ENCODE measurements around the gene COX6B2.
A peak's percentile ranks its signal among the peaks of the same experiment; 100 is the strongest.

COX6B2 gene

DNA sequence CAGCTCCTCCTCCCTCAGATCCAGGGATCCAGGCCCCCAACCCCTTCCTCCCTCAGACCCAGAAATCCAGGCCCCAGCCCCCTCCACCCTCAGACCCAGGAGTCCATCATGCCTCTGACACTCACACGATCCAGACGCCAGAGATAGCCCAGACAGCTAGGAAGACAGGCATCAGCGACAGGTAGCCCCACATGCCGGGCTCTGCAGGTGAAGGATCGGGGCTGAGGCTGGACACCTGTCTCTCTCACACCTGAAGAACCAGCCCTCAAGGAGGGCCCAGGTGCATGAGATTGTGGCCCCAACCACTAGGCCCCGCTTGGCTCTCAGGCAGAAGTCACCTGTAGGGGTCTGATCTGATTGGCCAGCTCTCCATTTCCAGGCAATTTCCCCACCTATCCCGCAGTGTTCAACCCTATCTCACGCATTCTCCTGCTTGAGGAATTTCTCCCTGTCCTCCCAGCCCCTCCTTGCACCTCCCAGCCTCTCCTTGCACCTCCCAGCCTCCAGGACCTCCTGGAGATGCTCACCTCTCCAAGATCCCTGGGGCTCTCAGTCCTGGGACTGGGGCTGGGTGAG lies 33.6 kb downstream of the COX6B2 start:
- H3K27me3 Mint-ChIP-seq = peaks cover 52% of the 10 kb centered on the region
- no peaks in the 10 kb centered on the region for H3K36me3 Mint-ChIP-seq
- H3K27ac Mint-ChIP-seq = no peak overlapping the region
- H3K4me1 Mint-ChIP-seq = peaks cover 5% of the 10 kb centered on the region
- H3K4me3 Mint-ChIP-seq = no peak overlapping the region
- no peaks in the 10 kb centered on the region for H3K9me3 Mint-ChIP-seq
- ATAC-seq = no peak

DNA sequence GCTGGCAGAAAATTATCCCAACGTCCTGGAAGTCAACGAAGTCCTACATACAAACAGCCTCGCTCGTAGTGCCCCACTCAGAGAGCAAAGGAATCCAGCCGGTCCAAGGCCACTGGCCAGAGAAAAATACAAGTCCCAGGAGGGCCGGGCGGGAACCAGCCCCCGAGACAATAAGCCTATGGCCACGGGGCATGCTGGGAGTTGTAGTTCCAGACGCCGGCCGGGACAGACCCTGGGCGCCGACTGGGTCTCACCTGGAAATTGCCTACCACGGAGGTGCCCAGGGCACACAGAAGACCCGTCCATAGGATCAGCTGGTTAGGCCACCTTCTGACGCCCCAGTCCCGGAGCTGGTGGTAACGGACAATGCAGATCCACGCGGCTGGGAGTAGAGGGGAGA lies 34.7 kb downstream of the COX6B2 start:
- no peak overlapping the region for H3K4me3 Mint-ChIP-seq

DNA sequence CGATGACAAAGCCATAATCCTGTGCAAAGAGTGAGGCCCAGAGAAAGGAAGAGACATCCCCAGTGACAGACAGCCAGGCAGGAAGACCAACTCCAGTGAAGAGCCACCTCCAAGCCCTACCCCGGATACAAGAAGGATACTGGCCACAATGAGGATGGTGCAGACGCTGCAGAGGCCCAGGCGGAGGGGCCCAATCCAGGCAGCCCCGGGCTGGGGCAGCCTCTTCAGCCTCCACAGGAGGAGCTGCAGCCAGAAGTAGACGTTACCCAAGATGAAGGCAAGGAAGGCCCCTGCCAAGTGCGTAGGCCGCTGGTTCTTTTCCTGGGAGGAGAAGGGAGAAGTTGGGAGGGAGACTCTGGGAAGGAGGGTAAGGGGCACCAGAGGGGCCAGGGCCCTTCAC lies 37.9 kb downstream of the COX6B2 start:
- H3K4me1 Mint-ChIP-seq = no peaks in the 10 kb centered on the region
- peaks cover 32% of the 10 kb centered on the region for H3K27me3 Mint-ChIP-seq
- no peaks in the 10 kb centered on the region for H3K9me3 Mint-ChIP-seq
- H3K27ac Mint-ChIP-seq = no peak overlapping the region
- H3K4me3 Mint-ChIP-seq = no peak overlapping the region
- no peak for ATAC-seq
- H3K36me3 Mint-ChIP-seq = no peaks in the 10 kb centered on the region

More for the DNA sequence above, 34.7 kb downstream of the COX6B2 start:
- H3K27ac Mint-ChIP-seq = no peak overlapping the region
- no peaks in the 10 kb centered on the region for H3K36me3 Mint-ChIP-seq
- no peaks in the 10 kb centered on the region for H3K9me3 Mint-ChIP-seq
- peaks cover under 1% of the 10 kb centered on the region for H3K4me1 Mint-ChIP-seq
- ATAC-seq = no peak
- H3K27me3 Mint-ChIP-seq = peaks cover 43% of the 10 kb centered on the region

DNA sequence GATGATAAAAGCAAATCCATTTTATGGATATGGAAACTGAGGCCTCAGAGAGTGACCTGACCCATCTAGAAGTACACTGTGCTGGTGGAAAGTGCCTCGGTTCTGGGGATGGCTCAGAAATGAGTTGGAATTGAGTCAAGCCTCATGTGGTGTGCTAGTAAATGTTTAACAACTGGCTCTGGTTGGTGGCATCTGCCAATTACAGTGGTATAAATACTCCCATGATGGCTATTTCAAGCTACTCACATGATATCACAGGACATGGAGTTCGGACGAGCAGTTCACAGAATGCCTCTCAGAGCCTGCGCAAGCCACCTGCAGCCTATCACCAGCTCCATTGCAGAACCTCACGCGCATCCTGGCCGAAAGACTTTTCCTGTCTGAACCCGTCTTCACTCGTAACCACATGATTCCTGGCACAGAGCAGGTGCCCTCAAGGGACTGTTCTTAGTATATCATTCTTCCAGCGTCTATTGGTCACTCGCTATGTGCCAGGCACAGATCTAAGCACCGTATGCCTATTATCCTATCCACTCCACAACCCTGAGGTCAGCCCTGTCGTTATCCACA lies 38.5 kb downstream of the COX6B2 start:
- no peak overlapping the region for H3K4me3 Mint-ChIP-seq
- no peaks in the 10 kb centered on the region for H3K36me3 Mint-ChIP-seq
- no peak for ATAC-seq
- H3K9me3 Mint-ChIP-seq = no peaks in the 10 kb centered on the region
- no peak overlapping the region for H3K27ac Mint-ChIP-seq
- peaks cover 26% of the 10 kb centered on the region for H3K27me3 Mint-ChIP-seq
- H3K4me1 Mint-ChIP-seq = no peaks in the 10 kb centered on the region

DNA sequence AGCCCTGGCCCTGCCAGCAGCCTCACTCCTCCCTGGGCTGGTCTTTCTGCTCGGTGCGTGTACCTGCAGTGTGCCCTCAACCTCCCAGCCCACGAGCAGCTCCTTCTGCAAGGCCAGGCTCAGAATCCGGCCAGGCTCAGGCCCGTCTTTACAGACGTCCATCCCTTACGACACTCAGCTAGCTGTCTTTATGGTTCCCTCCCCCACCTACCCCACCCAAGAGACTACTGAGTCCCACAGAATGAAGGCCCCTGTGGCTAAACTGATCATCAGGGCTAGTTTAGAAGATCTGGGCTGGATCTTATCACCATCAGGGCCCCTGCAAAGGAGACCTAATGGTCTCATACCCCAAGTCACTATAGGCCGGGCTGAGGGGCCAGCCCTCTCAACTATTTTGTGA lies 40.1 kb downstream of the COX6B2 start:
- Mint-ChIP-seq H3K4me1 (no peaks in the 10 kb centered on the region), H3K27ac (no peak overlapping the region), H3K9me3 (no peaks in the 10 kb centered on the region), H3K36me3 (no peaks in the 10 kb centered on the region), H3K4me3 (no peak overlapping the region), H3K27me3 (peaks cover 10% of the 10 kb centered on the region)
- no peak for ATAC-seq

DNA sequence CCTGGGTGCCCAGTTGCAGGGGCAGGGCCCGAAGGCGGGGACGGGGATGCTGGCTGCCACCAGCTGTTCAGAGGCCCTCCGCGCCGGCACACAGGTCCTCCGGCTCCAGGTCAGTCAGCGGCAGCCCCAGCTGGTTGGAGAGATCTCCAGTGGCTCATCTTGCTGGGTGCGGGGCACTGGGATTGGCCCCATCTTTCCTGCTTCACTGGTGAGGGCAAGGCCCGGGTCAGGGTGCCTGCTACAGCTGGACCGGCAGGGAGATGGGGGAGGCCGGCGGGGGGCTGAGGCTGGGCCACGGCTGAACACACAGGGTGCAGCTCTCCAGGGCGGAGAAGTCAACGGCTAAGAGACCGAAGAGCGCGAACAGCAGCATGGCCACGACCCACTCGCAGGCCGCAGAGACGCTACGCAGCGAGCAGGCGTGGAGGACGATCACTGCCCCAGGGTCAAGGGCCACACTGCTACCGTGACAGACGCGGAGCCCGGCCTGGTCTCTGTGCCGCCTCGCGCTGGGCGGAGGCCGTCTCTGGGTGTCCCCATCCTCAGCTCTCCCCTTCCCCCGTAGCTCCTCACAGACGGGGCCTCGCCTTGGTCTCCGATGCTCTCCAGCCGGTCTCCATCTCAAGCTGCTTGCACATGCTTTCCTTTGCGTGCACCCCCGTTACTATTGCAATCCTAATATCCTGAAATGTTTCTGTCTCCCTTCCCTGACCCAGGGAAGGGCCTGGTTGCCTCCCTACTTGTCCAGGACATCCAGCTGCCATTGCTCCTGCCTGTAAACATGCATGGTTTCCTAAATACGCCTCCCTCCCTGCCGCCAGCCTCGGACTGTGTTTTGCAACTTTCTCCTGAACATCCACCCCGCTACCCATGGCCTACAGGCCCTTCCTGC lies 41.7 kb downstream of the COX6B2 start:
- Mint-ChIP-seq H3K27me3 (peaks cover 10% of the 10 kb centered on the region), H3K4me1 (no peaks in the 10 kb centered on the region), H3K27ac (no peak overlapping the region), H3K9me3 (no peaks in the 10 kb centered on the region), H3K36me3 (no peaks in the 10 kb centered on the region), H3K4me3 (no peak overlapping the region)
- no peak for ATAC-seq

DNA sequence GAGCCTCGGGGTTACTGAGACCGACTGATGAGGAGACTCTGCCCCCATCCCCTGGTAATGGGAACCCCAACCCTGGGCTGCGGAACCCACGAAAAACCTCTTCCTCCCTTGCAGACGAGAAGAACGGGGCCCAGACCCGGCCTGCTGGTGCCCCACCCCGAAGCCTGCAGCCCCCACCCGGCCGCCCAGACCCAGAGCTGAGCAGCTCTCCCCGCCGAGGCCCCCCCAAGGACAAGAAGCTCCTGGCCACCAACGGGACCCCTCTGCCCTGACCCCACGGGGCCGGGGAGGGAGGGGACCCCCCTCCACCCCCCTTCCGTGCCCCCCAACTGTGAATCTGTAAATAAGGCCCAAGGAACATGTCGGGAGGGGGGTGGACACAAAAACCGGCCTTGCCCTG lies 42.7 kb downstream of the COX6B2 start:
- Mint-ChIP-seq H3K27me3 (peaks cover 10% of the 10 kb centered on the region), H3K4me3 (no peak overlapping the region), H3K9me3 (no peaks in the 10 kb centered on the region), H3K36me3 (no peaks in the 10 kb centered on the region), H3K27ac (no peak overlapping the region), H3K4me1 (no peaks in the 10 kb centered on the region)
- no peak for ATAC-seq

DNA sequence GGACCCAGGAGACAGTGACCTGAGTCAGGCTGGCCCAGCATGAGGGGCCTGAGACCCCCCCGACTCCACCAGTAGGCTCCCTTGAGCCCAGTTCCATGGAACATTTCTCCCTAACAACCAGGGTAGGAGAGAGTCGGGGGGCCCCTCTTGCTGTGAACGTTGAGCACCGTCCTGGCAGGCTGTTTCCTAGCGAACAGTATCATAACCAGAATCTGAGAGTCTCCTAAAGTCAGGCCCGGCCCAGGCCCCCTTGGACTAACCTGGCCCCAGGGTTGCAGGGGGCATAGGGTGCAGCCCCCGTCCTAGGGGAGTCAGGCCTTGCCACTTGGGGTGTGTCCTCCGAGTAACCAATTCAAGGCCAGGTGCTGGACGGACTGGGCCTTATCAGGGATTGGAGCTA lies 43.1 kb downstream of the COX6B2 start:
- H3K27me3 Mint-ChIP-seq = peaks cover 10% of the 10 kb centered on the region
- H3K4me3 Mint-ChIP-seq = no peak overlapping the region
- no peaks in the 10 kb centered on the region for H3K36me3 Mint-ChIP-seq
- H3K4me1 Mint-ChIP-seq = no peaks in the 10 kb centered on the region
- no peak for ATAC-seq
- H3K27ac Mint-ChIP-seq = no peak overlapping the region
- no peaks in the 10 kb centered on the region for H3K9me3 Mint-ChIP-seq

DNA sequence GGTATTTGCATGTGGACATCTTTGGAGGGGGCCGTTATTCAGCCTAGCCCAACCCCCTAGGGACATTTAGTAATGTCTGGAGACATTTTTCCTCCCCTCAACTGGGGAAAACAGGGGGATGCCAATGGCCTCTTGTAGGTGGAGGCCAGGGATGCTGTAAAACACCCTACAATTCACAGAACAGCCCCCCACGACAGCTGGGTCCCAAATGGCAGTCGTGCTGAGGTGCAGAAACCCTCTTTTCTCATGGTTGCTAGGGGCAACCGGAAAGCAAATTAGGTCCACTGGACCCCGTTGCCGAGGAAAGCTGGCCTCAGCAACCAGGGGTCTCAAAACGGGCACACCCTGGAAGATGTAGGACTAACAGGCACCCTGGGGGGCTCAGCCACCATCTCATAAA lies 44.0 kb downstream of the COX6B2 start:
- no peak overlapping the region for H3K27ac Mint-ChIP-seq
- H3K36me3 Mint-ChIP-seq = no peaks in the 10 kb centered on the region
- H3K27me3 Mint-ChIP-seq = peaks cover 10% of the 10 kb centered on the region
- no peaks in the 10 kb centered on the region for H3K4me1 Mint-ChIP-seq
- no peaks in the 10 kb centered on the region for H3K9me3 Mint-ChIP-seq
- no peak for ATAC-seq
- no peak overlapping the region for H3K4me3 Mint-ChIP-seq

DNA sequence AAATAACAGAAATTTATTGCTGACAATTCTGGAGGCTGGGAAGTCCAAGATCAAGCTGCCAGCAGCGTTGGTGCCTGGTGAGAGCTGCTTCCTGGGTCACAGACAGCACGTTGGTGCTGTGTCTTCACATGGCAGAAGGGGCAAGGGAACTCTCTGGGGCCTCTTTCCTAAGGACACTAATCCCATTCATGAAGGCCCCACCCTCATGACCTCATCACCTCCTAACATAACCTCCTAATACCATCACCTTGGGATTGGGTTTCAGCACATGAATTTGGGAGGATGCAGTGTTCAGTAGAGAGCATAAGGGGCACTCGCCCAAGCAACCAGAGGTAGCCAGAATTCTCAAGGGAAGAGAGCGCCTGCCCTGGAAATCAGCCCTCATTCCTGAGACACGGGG lies 45.1 kb downstream of the COX6B2 start:
- Mint-ChIP-seq H3K27ac (no peak overlapping the region), H3K4me3 (no peak overlapping the region), H3K4me1 (no peaks in the 10 kb centered on the region), H3K27me3 (peaks cover 10% of the 10 kb centered on the region), H3K9me3 (no peaks in the 10 kb centered on the region), H3K36me3 (no peaks in the 10 kb centered on the region)
- no peak for ATAC-seq

DNA sequence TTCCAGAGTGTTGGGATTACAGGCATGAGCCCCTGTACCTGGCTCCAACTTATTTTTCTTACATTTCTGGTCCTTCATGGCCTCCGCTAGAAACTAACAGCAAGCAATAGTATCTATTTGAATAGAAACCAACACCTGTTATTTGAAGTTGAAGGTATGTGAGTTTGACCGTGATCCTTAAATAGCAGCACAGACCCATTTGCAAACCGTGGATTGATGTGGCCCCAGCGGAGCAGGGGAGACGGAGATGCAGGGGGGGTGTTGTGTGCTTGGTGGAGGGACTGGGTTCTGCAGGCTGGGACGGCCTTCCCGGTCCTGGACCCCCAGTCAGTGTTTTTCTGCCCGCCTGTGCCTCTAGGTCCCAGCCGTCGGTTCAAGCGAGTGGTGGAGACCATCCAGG lies 46.2 kb downstream of the COX6B2 start:
- peaks cover 3% of the 10 kb centered on the region for H3K27me3 Mint-ChIP-seq
- no peak overlapping the region for H3K27ac Mint-ChIP-seq
- H3K4me1 Mint-ChIP-seq = no peaks in the 10 kb centered on the region
- H3K9me3 Mint-ChIP-seq = no peaks in the 10 kb centered on the region
- H3K36me3 Mint-ChIP-seq = no peaks in the 10 kb centered on the region
- no peak for ATAC-seq
- H3K4me3 Mint-ChIP-seq = no peak overlapping the region

DNA sequence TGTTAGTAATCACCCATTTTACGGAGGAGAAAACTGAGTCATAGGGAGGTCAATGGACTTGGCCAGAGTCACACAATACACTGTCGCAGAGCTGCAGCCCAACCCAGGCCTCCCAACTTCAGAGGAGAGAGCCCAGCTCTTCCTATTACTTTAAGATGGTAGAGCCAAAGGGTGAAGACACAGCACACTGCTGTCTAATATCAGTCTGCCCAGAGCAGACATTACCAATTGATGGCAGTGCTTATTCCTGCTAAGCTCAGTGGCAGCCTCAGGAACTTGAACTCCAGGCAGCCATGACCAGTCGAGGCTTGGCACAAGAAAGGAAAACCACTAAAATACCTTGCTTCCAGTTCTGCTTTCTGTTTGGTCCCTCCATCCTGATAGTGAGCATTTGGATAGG lies 47.8 kb downstream of the COX6B2 start:
- no peaks in the 10 kb centered on the region for H3K36me3 Mint-ChIP-seq

DNA sequence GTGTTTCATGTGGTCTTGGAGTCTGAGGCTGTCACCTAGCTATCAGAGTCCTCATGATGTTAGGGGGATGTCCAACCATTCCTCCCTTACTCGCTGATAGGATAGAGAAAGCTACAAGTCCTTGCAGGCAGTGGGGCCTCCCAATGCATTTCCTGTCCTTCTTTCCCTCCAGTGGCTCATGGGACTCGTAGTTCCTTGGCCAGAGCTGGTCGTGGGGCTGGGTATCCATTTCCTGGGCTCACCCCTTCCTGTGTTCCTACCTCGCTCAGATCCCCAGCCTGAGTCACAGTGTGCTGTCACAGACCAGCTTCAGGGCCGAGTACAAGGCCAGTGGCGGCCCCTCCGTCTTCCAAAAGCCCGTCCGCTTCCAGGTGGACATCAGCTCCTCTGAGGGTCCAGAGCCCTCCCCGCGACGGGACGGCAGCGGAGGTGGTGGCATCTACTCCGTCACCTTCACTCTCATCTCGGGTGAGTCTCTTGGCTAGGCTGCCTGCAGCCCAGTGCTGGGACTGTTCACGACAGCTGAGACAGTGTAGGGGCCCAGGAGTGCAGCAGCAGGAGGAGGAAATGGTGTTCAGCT lies 48.4 kb downstream of the COX6B2 start:
- no peak overlapping the region for H3K27ac Mint-ChIP-seq
- H3K27me3 Mint-ChIP-seq = no peaks in the 10 kb centered on the region
- H3K4me1 Mint-ChIP-seq = peaks cover 13% of the 10 kb centered on the region
- H3K36me3 Mint-ChIP-seq = no peaks in the 10 kb centered on the region
- H3K9me3 Mint-ChIP-seq = no peaks in the 10 kb centered on the region
- no peak for ATAC-seq
- H3K4me3 Mint-ChIP-seq = no peak overlapping the region

More for the DNA sequence above, 47.8 kb downstream of the COX6B2 start:
- ATAC-seq = no peak
- Mint-ChIP-seq H3K27me3 (no peaks in the 10 kb centered on the region), H3K9me3 (no peaks in the 10 kb centered on the region), H3K4me3 (no peak overlapping the region), H3K27ac (no peak overlapping the region), H3K4me1 (peaks cover 6% of the 10 kb centered on the region)

DNA sequence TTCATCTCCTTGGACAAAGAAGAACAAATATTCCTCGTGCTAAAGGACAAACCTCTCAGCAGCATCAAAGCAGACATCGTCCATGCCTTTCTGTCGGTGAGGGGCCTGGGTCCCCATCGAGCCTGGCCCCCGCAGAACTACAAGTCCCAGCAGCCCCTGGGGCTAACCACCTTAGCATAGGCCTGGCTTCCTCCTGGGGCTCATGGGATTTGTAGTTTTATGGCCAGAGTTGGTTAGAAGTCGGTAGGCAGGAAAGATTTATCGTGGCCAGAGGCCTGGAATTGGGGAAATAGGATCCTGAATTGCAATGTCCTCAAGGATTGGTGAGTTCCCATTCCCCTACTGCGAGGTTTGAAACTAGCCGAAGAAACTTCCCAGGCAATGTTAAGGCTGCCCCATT lies 49.0 kb downstream of the COX6B2 start:
- Mint-ChIP-seq H3K36me3 (no peaks in the 10 kb centered on the region), H3K4me3 (no peak overlapping the region), H3K27ac (no peak overlapping the region)

DNA sequence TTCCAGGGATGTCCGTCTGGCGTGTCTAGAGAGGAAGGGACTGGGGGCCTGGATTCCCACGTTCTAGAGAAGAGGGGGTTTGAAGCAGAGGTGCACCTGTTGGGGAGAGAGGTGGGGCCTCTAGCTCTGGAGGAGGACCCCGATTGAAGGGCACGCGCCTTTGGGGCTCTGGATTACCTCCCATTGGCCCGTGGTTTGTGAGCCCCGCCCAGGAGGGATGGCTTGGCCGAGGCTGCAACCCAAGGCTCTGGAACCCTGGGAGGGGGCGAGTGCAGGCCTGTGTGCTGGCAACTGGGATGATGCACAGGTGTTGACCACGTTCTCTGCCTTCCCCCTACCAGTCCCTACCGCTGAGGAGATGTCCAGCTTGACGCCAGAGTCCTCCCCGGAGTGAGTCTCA lies 49.5 kb downstream of the COX6B2 start:
- no peaks in the 10 kb centered on the region for H3K36me3 Mint-ChIP-seq
- H3K27me3 Mint-ChIP-seq = peaks cover 3% of the 10 kb centered on the region
- H3K4me1 Mint-ChIP-seq = peaks cover 14% of the 10 kb centered on the region
- no peaks in the 10 kb centered on the region for H3K9me3 Mint-ChIP-seq
- H3K27ac Mint-ChIP-seq = no peak overlapping the region
- no peak overlapping the region for H3K4me3 Mint-ChIP-seq
- ATAC-seq = no peak

More for the DNA sequence above, 49.0 kb downstream of the COX6B2 start:
- Mint-ChIP-seq H3K9me3 (no peaks in the 10 kb centered on the region), H3K4me1 (peaks cover 14% of the 10 kb centered on the region), H3K27me3 (no peaks in the 10 kb centered on the region)
- peak; percentile 47 for ATAC-seq

Measured in stimulated activated memory B cell treated with anti-CD40 and anti-IgM and Interleukin-4, amounts not matched to agents 10 μg/mL and 1 μg/mL and 100 μg/mL, for 72 hours (primary cell).